ENCODE data around the gene DYNC1I1. TPM values are rescaled to one million over a fixed set of nuclear protein-coding genes. Genes with fewer than 3 reads are reported as not detected.

Gene DYNC1I1
- total RNA-seq, 1 experiment from 2014 or later, result 3.2 TPM

GRCh38 chr7:96143495-96144259 is 371.3 kb downstream of the DYNC1I1 start:
- no peaks in the 10 kb centered on the region for H3K4me1 ChIP-seq (ENCODE audit: insufficient read depth, low read length)
- peaks cover 42% of the 10 kb centered on the region; the same call in 1 of the 2 replicates for H3K27me3 ChIP-seq (ENCODE audit: insufficient read depth, low read length)
- no peak overlapping the region for H2AK5ac ChIP-seq (ENCODE audit: insufficient read length, low read length)
- no peak overlapping the region for H2BK12ac ChIP-seq (ENCODE audit: insufficient read length, low read depth, low read length)
- H3K4me2 ChIP-seq (ENCODE audit: insufficient read depth, insufficient read length, low read length), result no peak overlapping the region
- no peak overlapping the region for H2BK15ac ChIP-seq (ENCODE audit: low read depth, low read length)
- no peak for TF ChIP-seq CTCF (conservative IDR thresholded peaks at IDR 0.05)
- H3K9ac ChIP-seq (ENCODE audit: extremely low read depth, insufficient read length, low read length), result no peak overlapping the region
- Mint-ChIP-seq H3K27ac (peak overlapping the region in 1 of 3 experiments; percentile 90; a peak in 2 of 7 replicates), H3K4me3 (peak overlapping the region in 1 of 2 experiments; percentile 3; a peak in 1 of 5 replicates), H3K4me1 (peaks cover 41 to 44% of the 10 kb centered on the region in 2 experiments), H3K9me3 (no peaks in the 10 kb centered on the region; a peak in 1 of 5 replicates), H3K27me3 (ENCODE audit: low read depth) (peaks cover 93% of the 10 kb centered on the region), H3K36me3 (ENCODE audit: insufficient read depth in 1 of 3, low read depth in 3 of 3) (peaks cover 17 to 35% (median 25%) of the 10 kb centered on the region in 3 experiments; a peak in 6 of 7 replicates)
- no peak overlapping the region for H3K23ac ChIP-seq (ENCODE audit: insufficient read length, low read depth, low read length)
- no peak overlapping the region for H3K18ac ChIP-seq (ENCODE audit: insufficient read length, low read depth, low read length)
- H3K14ac ChIP-seq (ENCODE audit: insufficient read depth, low read length), result no peak overlapping the region
- H4K8ac ChIP-seq (replicated peaks; ENCODE audit: insufficient read length, low read depth, low read length), result no peak overlapping the region
- WGBS (ENCODE audit: extremely low coverage, insufficient read length, low lambda C conversion rate), result no CpG with 5 or more reads among the region's 1 CpG
- H3K23me2 ChIP-seq (ENCODE audit: insufficient read length, low read depth, low read length, poor library complexity, severe bottlenecking), result no peaks in the 10 kb centered on the region
- H3T11ph ChIP-seq (ENCODE audit: low read length), result no peak overlapping the region
- no peak overlapping the region for H2BK20ac ChIP-seq (ENCODE audit: low read depth, low read length, poor library complexity, severe bottlenecking)
- H3K79me2 ChIP-seq (ENCODE audit: insufficient read depth, low read length), result no peaks in the 10 kb centered on the region
- no peak overlapping the region for H2AFZ ChIP-seq (ENCODE audit: low read length)
- H4K91ac ChIP-seq (ENCODE audit: insufficient read length, low read depth, low read length), result no peak overlapping the region
- no peak overlapping the region for H3K27ac ChIP-seq (ENCODE audit: insufficient read length, low read depth, low read length)
- H3K79me1 ChIP-seq (ENCODE audit: insufficient read depth, low read depth, low read length, poor library complexity, severe bottlenecking), result no peaks in the 10 kb centered on the region
- H4K5ac ChIP-seq (ENCODE audit: insufficient read length, low read depth, low read length), result no peak overlapping the region
- no peaks in the 10 kb centered on the region for H3K9me3 ChIP-seq (ENCODE audit: control insufficient read depth, low read depth, low read length)
- H2BK120ac ChIP-seq (ENCODE audit: low read depth, low read length, poor library complexity, severe bottlenecking), result no peak overlapping the region
- H3K56ac ChIP-seq (ENCODE audit: insufficient read length, low read depth, low read length), result no peak overlapping the region
- no peak overlapping the region for H3K4ac ChIP-seq (ENCODE audit: low read depth, low read length)
- peak; percentile 66 for DNase-seq
- H2BK5ac ChIP-seq (ENCODE audit: insufficient read length, low read length), result no peak overlapping the region
- H4K20me1 ChIP-seq (ENCODE audit: control insufficient read depth, insufficient read depth, insufficient read length), result no peaks in the 10 kb centered on the region
